ENCODE results near the gene EGFR.

DNA sequence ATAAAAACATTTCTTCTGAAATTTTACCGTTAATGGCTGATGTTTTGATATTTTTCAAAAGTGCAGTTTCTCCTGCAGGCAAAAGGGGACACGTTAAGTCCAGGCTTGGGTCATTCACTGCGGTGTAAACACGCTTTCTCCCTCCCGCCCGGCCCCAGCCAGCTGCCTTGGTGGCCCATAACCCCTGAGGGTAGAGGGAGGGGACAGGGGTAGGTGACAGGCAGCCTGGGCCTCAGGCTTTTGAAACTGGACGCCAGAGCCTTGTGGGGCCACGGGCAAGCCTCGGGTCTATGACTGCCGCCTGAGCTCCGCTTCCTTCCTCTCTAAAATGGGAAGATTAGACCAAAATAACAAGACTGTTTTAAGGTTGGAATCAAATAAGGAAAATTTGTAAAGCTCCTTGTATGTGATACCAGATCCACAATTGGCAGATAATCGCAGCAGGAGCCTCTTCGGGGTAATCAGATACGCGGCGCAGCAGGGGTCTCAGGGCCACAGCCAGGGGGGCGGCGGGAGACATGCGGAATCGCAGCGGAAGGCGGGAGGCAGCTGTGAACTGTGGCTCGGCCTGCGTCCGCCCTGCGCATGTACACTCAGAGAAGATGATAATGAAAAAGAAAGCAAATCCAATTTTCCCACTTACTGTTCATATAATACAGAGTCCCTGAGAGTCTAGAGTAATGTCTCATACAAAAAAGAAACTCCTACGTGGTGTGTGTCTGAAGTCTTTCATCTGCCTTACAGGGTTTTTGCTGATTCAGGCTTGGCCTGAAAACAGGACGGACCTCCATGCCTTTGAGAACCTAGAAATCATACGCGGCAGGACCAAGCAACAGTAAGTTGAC lies 138.3 kb downstream of the EGFR start:
- TF ChIP-seq, protein P1, sequence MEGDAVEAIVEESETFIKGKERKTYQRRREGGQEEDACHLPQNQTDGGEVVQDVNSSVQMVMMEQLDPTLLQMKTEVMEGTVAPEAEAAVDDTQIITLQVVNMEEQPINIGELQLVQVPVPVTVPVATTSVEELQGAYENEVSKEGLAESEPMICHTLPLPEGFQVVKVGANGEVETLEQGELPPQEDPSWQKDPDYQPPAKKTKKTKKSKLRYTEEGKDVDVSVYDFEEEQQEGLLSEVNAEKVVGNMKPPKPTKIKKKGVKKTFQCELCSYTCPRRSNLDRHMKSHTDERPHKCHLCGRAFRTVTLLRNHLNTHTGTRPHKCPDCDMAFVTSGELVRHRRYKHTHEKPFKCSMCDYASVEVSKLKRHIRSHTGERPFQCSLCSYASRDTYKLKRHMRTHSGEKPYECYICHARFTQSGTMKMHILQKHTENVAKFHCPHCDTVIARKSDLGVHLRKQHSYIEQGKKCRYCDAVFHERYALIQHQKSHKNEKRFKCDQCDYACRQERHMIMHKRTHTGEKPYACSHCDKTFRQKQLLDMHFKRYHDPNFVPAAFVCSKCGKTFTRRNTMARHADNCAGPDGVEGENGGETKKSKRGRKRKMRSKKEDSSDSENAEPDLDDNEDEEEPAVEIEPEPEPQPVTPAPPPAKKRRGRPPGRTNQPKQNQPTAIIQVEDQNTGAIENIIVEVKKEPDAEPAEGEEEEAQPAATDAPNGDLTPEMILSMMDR (IDR thresholded peaks at IDR 0.05; ENCODE audit: low read depth, low read length, poor library complexity, severe bottlenecking) = no peak
- no peak for TF ChIP-seq EZH2phosphoT487 (IDR thresholded peaks at IDR 0.05; ENCODE audit: borderline replicate concordance, low read length)
